Sigmoid colon (tissue), 7 donors: ENCODE results near the gene TRAF2. TPM values are rescaled to one million over a fixed set of nuclear protein-coding genes. Genes with fewer than 3 reads are reported as not detected.
A peak's percentile ranks its signal among the peaks of the same experiment; 100 is the strongest.

Experiments
- DNase-seq: peaks from one replicate; pipeline ENCODE4 v3.0.0-alpha.2; 2019
- H3K27ac ChIP-seq, 4 donors: fragments of 200-600 bp; sonication (generic); one replicate each; pipeline ENCODE4 v1.5.1; 2016 to 2019; ENCODE audit warnings: mild to moderate bottlenecking in 1 of 4
- H3K27me3 ChIP-seq, 3 donors: fragments of 200-600 bp; sonication (generic); one replicate each; pipeline ENCODE4 v1.5.1; 2019; ENCODE audit warnings: mild to moderate bottlenecking in 1 of 3
- H3K36me3 ChIP-seq, 4 donors: fragments of 200-600 bp; sonication (generic); one replicate each; pipeline ENCODE4 v1.5.1; 2016 to 2019
- H3K4me1 ChIP-seq, 4 donors: fragments of 200-600 bp; sonication (generic); one replicate each; pipeline ENCODE4 v1.5.1; 2017 to 2019
- H3K4me3 ChIP-seq, 4 donors: fragments of 200-600 bp; sonication (generic); one replicate each; pipeline ENCODE4 v1.5.1; 2017 to 2019; ENCODE audit warnings: mild to moderate bottlenecking in 2 of 4, moderate library complexity in 1 of 4
- H3K9me3 ChIP-seq, 4 donors: fragments of 200-600 bp in 3 of 4; sonication (generic) in 3 of 4; one replicate each; pipeline versions ENCODE4 v1.5.1 to v1.6.1; 2013 to 2019
- CTCF ChIP-seq, 4 experiments: fragments of 450-650 bp in 3 of 4; fragments of 200-600 bp in 1 of 4; IDR thresholded peaks; one replicate each; pipeline ENCODE4 v1.5.1; 2016 to 2019; ENCODE audit warnings: antibody characterized with exemption in 4 of 4, mild to moderate bottlenecking in 3 of 4, moderate library complexity in 2 of 4
- EP300 ChIP-seq, 4 donors: sonication (generic); formaldehyde crosslinking; IDR thresholded peaks; one replicate each; pipeline ENCODE4 v1.6.1; 2017; ENCODE audit warnings: antibody characterized with exemption in 4 of 4
- POLR2A ChIP-seq, 2 donors: fragments of 450-650 bp; IDR thresholded peaks; one replicate each; pipeline ENCODE4 v1.6.1; 2016; ENCODE audit warnings: antibody characterized with exemption in 2 of 2, mild to moderate bottlenecking in 2 of 2, moderate library complexity in 2 of 2
- POLR2AphosphoS5 ChIP-seq, 4 donors: sonication (generic); formaldehyde crosslinking; IDR thresholded peaks; one replicate each; pipeline ENCODE4 v1.6.1; 2017; ENCODE audit warnings: antibody characterized with exemption in 4 of 4
- WGBS, 2 donors: extraction: QIAGEN DNeasy Blood & Tissue Kit; methylation state at CpG; one replicate each; pipeline ENCODE4 v1.1.7; 2013; 5-methylcytosine and 5-hydroxymethylcytosine counted together
- intact Hi-C: fragments of 100-400 bp; cut with DNase I; formaldehyde crosslinking; loops from one replicate; pipeline ENCODE4 v1.15.1; 2023
- polyA plus RNA-seq, 3 donors: library from polyadenylated mRNA; stranded (reverse); fragments of 200-250 nt; gene quantifications; one replicate each; pipeline ENCODE4 v1.2.3, GENCODE V29; 2013
- total RNA-seq, 4 donors: library from RNA; depleted of rRNA; stranded (reverse); fragments of >200 nt; gene quantifications; one replicate each; pipeline ENCODE4 v1.1.0, GENCODE V29; 2016
- donor health status: healthy with polysubstance abuse.
- donor health status: Bipolar disorder and iron deficiency.
- donor health status: healthy.

The TRAF2 gene
- total and polyA plus RNA-seq, 7 donors = 1.8 to 21.9 (median 5.5) TPM

- TF ChIP-seq POLR2A (IDR thresholded peaks at IDR 0.05) = no peak
- TF ChIP-seq CTCF (IDR thresholded peaks at IDR 0.05) = no peak
- TF ChIP-seq POLR2AphosphoS5 (IDR thresholded peaks at IDR 0.05) = no peak
- DNase-seq = no peak
- intact Hi-C loops = loop anchor here (10.0 kb wide), 1 partner anchor 186 kb away; the partner anchor contains the start of gene FUT7
- peaks cover 0 to 64% (median 59%) of the 10 kb centered on the region in 4 donors for H3K4me1 ChIP-seq
- H3K9me3 ChIP-seq = no peaks in the 10 kb centered on the region
- H3K4me3 ChIP-seq = peak overlapping the region; percentile 68 to 82 (median 70)
- H3K27ac ChIP-seq = peak overlapping the region; percentile 87 to 93 (median 90)
- H3K27me3 ChIP-seq = peaks cover 30 to 48% (median 47%) of the 10 kb centered on the region in 3 donors
- WGBS, 2 donors = 1% methylated on average over 53 of the region's 53 CpGs
- H3K36me3 ChIP-seq = peaks cover 0 to 6% (median 0%) of the 10 kb centered on the region in 4 donors
Measured at GRCh38 chr9:136848393-136849037, 37.8 kb upstream of the TRAF2 start.

- Histone ChIP-seq H3K27ac (peak within 1 kb of the TSS; percentile 87 to 93 (median 90)), H3K27me3 (peaks cover 24 to 40% (median 39%) of the 10 kb centered on the region in 3 donors), H3K36me3 (peaks cover 0 to 6% (median 0%) of the 10 kb centered on the region in 4 donors), H3K4me3 (peak within 1 kb of the TSS; percentile 68 to 82 (median 70)), H3K4me1 (peaks cover 0 to 56% (median 51%) of the 10 kb centered on the region in 4 donors), H3K9me3 (no peaks in the 10 kb centered on the region)
- intact Hi-C loops = loop anchor here (10.0 kb wide), 1 partner anchor 186 kb away; the partner anchor contains the start of gene FUT7
- peak; percentile 100 for DNase-seq
- WGBS, 2 donors = 0 to 1% methylated on average over 77 of the region's 77 CpGs
- TF ChIP-seq CTCF (IDR thresholded peaks at IDR 0.05) (no peak), EP300 (IDR thresholded peaks at IDR 0.05) (no peak), POLR2AphosphoS5 (IDR thresholded peaks at IDR 0.05) (peak; percentile 86 to 99 (median 94)), POLR2A (IDR thresholded peaks at IDR 0.05) (peak; percentile 58 to 90)
Measured at GRCh38 chr9:136849038-136849959, 37.0 kb upstream of the TRAF2 start, which contains the start of gene PHPT1. Gene PHPT1, plus strand, starts transcription at chr9:136849409. Its CDS starts 22 bp downstream, at chr9:136849431.

GRCh38 chr9:136849960-136850865 is 36.1 kb upstream of the TRAF2 start:
- Histone ChIP-seq H3K9me3 (no peaks in the 10 kb centered on the region), H3K4me1 (peaks cover 0 to 51% (median 48%) of the 10 kb centered on the region in 4 donors), H3K27me3 (peaks cover 20 to 34% (median 33%) of the 10 kb centered on the region in 3 donors), H3K36me3 (peaks cover 0 to 6% (median 0%) of the 10 kb centered on the region in 4 donors), H3K27ac (peak overlapping the region; percentile 87 to 93 (median 90)), H3K4me3 (peak overlapping the region; percentile 68 to 82 (median 70))
- intact Hi-C loops = loop anchor here (2.0 to 10.0 kb wide), 2 partner anchors 15 to 185 kb away; partner anchors contain the start of gene FUT7
- WGBS, 2 donors = 49 to 60% methylated on average over 43 of the region's 43 CpGs
- TF ChIP-seq POLR2A (IDR thresholded peaks at IDR 0.05) (no peak), POLR2AphosphoS5 (IDR thresholded peaks at IDR 0.05) (peak in 1 of 4 donors; percentile 4)
- DNase-seq = no peak

GRCh38 chr9:136850866-136851775 is 35.2 kb upstream of the TRAF2 start:
- Histone ChIP-seq H3K36me3 (peaks cover 0 to 6% (median 0%) of the 10 kb centered on the region in 4 donors), H3K27me3 (peaks cover 12 to 25% (median 24%) of the 10 kb centered on the region in 3 donors), H3K27ac (no peak overlapping the region), H3K9me3 (no peaks in the 10 kb centered on the region), H3K4me1 (peaks cover 0 to 42% (median 42%) of the 10 kb centered on the region in 4 donors), H3K4me3 (no peak overlapping the region)
- TF ChIP-seq POLR2A (IDR thresholded peaks at IDR 0.05) = no peak
- no peak for DNase-seq
- intact Hi-C loops = loop anchor here (2.0 kb wide), 1 partner anchor 14 kb away; no protein-coding TSS in a partner anchor
- WGBS, 2 donors = 76 to 86% methylated on average over 23 of the region's 23 CpGs
